Measurements from ENCODE around the gene ADAP1. TPM values are rescaled to one million over a fixed set of nuclear protein-coding genes. Genes with fewer than 3 reads are reported as not detected.

Gene ADAP1
- total RNA-seq, 6 experiments from 2014 or later = 1.4 to 4.2 (median 2.7) TPM

DNA sequence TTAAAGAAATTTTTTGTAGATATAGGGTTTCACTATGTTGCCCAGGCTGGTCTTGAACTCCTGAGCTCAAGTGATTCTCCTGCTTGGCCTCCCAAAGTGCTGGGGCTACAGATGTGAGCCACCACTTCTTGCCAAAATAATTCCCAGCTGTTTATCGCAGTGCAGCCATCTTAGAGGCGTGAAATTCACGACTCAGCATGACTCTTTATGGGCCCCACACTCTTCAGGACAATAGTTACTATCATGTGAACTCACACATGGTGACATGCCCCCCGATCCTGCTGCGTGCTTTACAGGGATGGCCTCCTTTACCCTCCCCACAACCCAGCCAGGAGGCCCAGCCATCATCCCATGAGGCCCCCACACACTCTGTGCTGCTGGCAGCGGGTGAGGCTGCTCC lies 16.3 kb upstream of the ADAP1 start:
- ATAC-seq (no peak), DNase-seq (no peak)
- Histone ChIP-seq H3K4me3 (no peak overlapping the region), H3K9me3 (no peaks in the 10 kb centered on the region), H3K36me3 (peaks cover 0 to 55% (median 8%) of the 10 kb centered on the region in 4 donors), H3K27me3 (no peaks in the 10 kb centered on the region), H3K27ac (no peak overlapping the region), H3K4me1 (peaks cover 0 to 21% (median 7%) of the 10 kb centered on the region in 4 donors)
- TF ChIP-seq POLR2A (IDR thresholded peaks at IDR 0.05) = no peak
- no peak for TF ChIP-seq CTCF (IDR thresholded peaks at IDR 0.05)
- no CpG with 5 or more reads among the region's 6 CpGs for WGBS (ENCODE audit: insufficient coverage, low coverage, low lambda C conversion rate, missing lambda C conversion rate)
- intact Hi-C loops (cut with DNase I) = no loop called here

DNA sequence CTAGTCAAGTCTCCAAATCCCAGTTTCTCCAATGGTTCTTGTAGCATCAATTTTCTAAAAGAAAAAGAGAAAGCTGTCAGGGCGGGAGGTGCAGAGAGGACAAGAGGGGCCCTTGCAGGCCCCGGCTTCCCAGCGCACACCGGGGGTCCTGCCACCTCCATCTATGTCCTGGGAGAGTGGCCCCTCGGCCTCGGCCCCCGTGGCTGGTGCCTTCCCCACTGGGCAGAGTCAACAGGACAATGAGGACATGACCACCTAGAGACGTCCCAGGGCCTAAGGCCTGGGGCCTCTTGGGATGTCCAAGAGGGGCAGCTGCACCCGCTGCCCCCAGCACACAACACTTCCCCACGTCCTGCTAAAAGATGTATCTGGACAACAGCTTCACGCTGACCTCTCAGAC lies 14.9 kb upstream of the ADAP1 start:
- Histone ChIP-seq H3K36me3 (peaks cover 0 to 55% (median 8%) of the 10 kb centered on the region in 4 donors), H3K4me3 (no peak overlapping the region), H3K27me3 (no peaks in the 10 kb centered on the region), H3K4me1 (peaks cover 0 to 22% (median 7%) of the 10 kb centered on the region in 4 donors), H3K27ac (no peak overlapping the region), H3K9me3 (no peaks in the 10 kb centered on the region)
- DNase-seq (no peak), ATAC-seq (no peak)
- TF ChIP-seq POLR2A (IDR thresholded peaks at IDR 0.05) (no peak), CTCF (IDR thresholded peaks at IDR 0.05) (no peak)
- 100% methylated on average over 3 of the region's 11 CpGs for WGBS (ENCODE audit: insufficient coverage, low coverage, low lambda C conversion rate, missing lambda C conversion rate)
- intact Hi-C loops (cut with DNase I) = loop anchor here in 1 of 2 donors (5.0 kb wide), 1 partner anchor 72 kb away; no protein-coding TSS in a partner anchor

DNA sequence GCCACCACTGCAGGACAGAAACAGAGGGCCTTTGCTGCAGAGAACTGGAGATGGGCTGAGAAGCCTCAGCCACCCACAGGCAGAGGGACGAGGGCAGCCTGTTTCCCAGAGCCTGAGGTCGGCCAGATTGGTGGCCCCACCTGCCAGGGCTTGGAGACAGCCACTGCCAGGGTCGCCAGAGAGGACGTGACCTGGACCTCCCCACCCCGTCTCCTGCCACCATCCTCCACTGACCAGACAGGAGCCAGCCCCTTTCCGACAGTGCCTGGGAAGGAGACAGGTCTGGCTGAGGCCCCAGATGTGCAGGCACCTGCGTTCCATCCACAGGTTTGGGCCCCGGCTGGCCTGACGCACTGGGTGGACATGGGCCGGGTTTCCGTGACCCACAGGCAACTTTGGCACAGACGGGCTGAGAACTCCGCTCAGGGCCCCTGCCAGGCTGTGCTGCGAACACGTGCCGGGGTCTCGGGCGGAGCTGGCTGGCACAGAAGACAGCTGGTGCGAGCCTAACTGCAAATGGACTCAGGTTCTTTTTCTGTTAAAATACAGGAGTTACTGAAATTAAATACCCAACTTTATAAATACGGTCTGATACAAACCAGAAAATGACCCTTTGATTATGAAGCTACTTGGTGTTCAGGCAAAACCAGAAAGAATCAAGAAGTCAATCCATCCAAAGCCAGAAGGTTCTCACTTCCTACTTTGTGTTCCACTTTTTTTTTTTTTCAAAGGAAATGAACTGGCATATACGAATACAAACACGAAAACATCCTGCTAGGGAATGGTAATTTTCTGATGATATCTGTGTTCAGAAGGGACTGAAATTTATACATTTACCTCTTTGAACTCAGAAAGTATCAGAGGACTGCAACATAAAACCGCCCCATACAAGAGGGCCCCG lies 14.0 kb upstream of the ADAP1 start:
- DNase-seq (no peak), ATAC-seq (peak in 1 of 4 donors; percentile 5)
- TF ChIP-seq POLR2A (IDR thresholded peaks at IDR 0.05) (no peak), CTCF (IDR thresholded peaks at IDR 0.05) (no peak)
- no peak overlapping the region for H3K27ac ChIP-seq
- intact Hi-C loops (cut with DNase I) = loop anchor here in 1 of 2 donors (5.0 kb wide), 1 partner anchor 71 kb away; no protein-coding TSS in a partner anchor
- H3K27me3 ChIP-seq = no peaks in the 10 kb centered on the region
- 78% methylated on average over 13 of the region's 24 CpGs for WGBS (ENCODE audit: insufficient coverage, low coverage, low lambda C conversion rate, missing lambda C conversion rate)
- peaks cover 0 to 55% (median 8%) of the 10 kb centered on the region in 4 donors for H3K36me3 ChIP-seq
- H3K4me3 ChIP-seq = no peak overlapping the region
- peaks cover 0 to 13% (median 5%) of the 10 kb centered on the region in 4 donors for H3K4me1 ChIP-seq
- H3K9me3 ChIP-seq = no peaks in the 10 kb centered on the region

DNA sequence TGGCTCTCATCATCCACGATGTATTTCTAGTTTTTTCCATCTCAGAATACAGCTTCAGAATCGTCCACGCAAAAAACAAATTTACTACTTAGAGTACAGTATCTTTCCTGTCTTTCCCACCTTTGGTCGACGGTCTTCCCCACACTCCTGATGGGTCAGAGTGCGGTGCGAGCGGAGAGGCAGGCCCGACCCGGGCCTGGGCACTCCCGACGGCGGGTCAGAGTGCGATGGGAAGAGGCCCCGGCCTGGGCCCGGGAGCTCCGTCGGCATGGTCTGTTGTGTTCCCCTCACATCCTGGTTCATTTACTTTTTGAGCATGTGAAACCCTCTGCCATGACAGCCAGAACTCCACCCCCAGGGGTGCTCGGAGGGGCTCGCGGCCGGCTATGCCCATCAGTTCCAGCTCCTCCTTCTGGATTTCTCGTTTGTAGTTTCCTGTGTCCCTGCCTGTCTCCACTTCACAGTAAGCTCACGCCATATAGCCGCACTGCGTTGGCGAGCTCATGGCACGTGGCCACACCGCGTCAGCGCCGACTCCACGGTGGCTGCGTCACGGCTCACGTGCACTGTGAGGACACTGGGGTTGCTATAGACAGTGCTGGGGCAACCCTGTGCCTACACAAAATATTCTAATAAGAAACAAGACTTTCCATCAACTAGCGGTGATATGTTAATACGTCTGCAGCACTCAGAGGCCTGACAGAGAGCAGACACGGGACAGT lies 13.0 kb upstream of the ADAP1 start:
- H3K4me3 ChIP-seq = no peak overlapping the region
- H3K4me1 ChIP-seq = peaks cover 0 to 4% (median under 1%) of the 10 kb centered on the region in 4 donors
- 89% methylated on average over 17 of the region's 39 CpGs for WGBS (ENCODE audit: insufficient coverage, low coverage, low lambda C conversion rate, missing lambda C conversion rate)
- no peak overlapping the region for H3K27ac ChIP-seq
- intact Hi-C loops (cut with DNase I) = loop anchor here in 1 of 2 donors (5.0 kb wide), 1 partner anchor 70 kb away; no protein-coding TSS in a partner anchor
- TF ChIP-seq CTCF (IDR thresholded peaks at IDR 0.05) (no peak), POLR2A (IDR thresholded peaks at IDR 0.05) (no peak)
- peaks cover 0 to 47% (median 7%) of the 10 kb centered on the region in 4 donors for H3K36me3 ChIP-seq
- no peak for DNase-seq
- ATAC-seq = no peak
- H3K9me3 ChIP-seq = no peaks in the 10 kb centered on the region
- H3K27me3 ChIP-seq = no peaks in the 10 kb centered on the region
